Measurements from ENCODE around the gene EPS8.

Gene EPS8

DNA sequence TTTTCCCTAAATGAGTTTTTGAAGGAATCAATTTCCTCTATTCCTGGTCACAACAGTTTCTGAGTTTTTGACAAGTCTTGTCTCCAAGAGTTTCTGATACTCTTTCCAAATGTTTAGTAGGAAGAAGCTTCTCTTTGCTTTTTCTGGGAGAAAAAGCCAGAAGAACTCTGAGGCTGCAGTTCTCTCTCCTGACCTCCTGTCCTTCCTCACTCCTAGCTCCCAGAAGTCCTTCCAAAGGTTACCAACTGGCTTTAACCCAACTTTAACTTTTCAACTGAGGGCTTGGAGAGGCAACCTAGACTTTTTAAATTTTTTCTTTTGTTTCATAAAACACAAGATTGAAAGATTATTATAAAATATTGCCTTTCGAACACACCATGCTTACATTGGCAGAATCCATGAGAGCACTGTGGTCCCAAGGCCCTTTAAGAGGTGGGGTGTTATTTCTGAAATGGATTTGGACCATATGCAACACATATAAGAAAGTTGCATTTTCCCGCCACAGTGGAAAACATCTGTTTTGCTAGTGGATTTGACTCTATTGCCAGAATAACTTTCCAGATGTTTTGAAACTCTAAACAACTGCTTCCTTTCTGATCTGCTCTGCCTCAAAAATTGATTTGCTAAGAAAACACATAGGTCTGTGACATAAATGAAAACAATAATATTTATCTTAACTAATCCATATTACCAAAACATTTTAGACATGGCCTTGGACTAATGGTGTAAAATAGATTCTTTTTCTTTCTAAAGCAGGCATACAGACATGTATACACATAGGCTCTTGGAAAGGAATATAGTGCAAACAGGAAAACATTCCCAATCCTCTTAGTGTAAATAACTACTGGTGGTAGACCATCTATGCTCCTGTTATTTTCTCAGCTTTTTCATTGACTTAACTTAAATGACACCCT, 22.3 kb upstream of the EPS8 start:
- no peak for TF ChIP-seq POLR2A (IDR thresholded peaks at IDR 0.05; ENCODE audit: low read depth, low read length)
- DNase-seq (ENCODE audit: insufficient read length, low spot score) (no peak), FAIRE-seq (no peak)

DNA sequence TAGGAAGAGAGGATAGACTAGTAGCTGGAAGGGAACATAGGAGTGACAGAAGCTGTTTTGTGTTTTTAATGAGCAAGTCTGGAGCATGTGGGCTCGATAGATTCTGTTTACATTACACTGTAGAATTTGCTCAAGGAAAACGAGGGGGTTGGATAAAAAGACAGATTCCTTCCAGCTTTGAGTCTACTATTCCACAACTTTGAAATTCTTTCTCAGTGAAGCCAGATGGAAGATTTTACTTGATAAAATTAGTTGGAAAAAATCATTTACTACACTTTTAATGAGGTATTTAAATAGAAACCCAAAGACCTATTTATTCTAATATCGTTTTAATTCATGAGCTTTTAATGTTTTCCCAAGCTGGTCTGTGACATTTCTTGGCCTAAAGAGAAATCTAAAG, 19.5 kb upstream of the EPS8 start:
- DNase-seq (ENCODE audit: insufficient read length, low spot score) (no peak), FAIRE-seq (no peak)
- no peak for TF ChIP-seq POLR2A (IDR thresholded peaks at IDR 0.05; ENCODE audit: low read depth, low read length)

DNA sequence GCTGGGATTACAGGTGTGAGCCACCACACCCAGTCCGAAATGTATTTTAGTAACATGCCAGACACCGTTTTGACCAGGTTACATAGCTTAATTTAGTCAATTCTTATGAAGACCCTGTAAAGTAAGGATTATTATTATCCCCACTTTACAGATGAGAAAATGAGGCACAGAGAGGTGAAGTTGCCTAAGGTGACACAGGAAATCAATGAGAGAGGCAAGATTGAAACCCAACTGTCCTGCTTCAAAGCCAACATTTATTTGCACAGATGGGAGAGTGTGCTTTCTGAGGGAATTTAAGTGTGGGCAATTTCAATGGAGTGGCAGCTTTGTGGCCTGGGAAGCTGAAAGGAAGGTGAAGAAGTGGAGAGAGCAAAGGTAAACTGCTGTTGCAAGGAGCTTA, 19.1 kb upstream of the EPS8 start:
- no peak for FAIRE-seq
- no peak for TF ChIP-seq POLR2A (IDR thresholded peaks at IDR 0.05; ENCODE audit: low read depth, low read length)

DNA sequence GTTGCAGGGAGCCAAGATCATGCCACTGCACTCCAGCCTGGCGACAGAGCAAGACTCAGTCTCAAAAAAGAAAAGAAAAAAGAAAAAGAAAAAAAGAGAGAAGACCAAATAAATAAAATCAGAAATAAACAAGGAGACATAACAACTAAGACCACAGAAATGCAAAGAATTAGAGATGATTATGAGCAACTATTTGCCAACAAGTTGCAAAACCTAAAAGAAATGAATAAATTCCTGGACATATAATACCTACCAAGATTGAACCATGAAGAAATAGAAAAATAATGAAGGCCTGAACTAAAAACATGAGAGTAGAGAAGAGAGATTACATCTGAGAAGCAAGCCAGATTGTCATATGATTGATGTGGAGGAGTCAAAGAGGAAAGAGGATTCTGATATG, 17.6 kb upstream of the EPS8 start:
- no peak for FAIRE-seq

More for the DNA sequence above, 19.1 kb upstream of the EPS8 start:
- DNase-seq (ENCODE audit: insufficient read length, low spot score) = no peak

DNA sequence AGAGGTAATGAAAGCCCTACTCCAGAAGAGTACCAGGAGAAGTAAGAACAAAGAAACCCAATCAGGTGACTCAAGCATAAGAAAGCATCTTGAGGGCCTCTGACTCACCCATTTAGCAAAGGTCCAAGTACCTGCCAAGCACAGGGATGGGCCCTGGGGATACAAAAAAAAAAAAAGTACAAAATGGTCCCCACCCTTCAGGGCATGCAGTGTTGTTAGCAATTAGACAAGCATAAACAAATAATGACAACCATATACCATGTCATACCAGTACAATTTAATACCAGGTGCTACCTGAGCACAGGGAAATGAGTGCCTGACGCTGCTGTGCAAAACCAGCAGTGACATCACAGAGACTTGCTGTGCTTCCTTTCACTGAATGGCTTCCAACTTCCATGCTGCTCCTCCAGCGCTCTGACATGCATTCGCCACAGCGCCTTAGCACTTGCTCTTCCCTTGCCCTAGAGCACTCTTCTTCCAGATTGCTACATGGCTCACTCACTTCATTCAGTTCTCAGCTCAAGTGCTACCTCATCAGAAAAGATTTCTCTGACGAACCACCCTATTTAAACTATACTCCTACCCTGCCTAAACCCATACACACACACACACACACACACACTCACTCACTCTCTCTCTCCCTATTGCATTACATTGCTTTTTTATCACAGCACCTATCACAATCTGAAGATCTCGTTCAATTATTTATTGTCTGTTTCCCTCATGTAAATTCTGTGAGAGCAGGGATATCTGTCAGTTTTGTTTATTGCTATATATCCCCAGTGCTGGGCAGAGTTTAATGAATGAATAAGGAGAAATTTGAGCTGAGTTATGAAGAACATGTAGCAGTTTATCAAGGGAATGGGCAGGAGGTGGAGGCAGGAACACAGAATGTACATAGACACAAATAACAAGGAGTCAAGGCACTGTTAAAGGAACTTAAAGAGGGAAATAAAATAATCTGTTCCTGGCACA, 12.9 kb upstream of the EPS8 start:
- DNase-seq (ENCODE audit: insufficient read length, low spot score) = no peak
- FAIRE-seq = no peak
- no peak for TF ChIP-seq POLR2A (IDR thresholded peaks at IDR 0.05; ENCODE audit: low read depth, low read length)

More for the DNA sequence above, 17.6 kb upstream of the EPS8 start:
- no peak for TF ChIP-seq POLR2A (IDR thresholded peaks at IDR 0.05; ENCODE audit: low read depth, low read length)
- DNase-seq (ENCODE audit: insufficient read length, low spot score) = no peak

DNA sequence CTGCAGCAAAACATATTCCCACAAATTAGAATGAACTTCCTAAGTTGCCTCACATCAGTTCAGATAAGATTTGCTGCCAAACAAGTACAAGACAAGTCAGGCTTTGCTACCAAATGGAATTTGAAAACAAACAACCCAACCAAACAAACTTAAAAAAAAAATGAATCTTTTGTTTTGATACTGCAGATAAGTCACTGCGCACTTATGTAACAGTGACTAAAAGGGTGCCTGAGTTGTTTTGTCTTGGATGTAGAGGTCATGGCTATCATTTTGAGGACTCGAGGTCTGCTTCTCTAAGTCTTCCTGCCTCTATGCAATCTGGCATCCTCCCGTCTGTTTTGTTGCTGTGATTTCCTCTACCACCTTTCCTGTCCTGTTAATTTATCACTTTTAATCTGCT, 11.1 kb upstream of the EPS8 start:
- DNase-seq (ENCODE audit: insufficient read length, low spot score) (no peak), FAIRE-seq (no peak)
- no peak for TF ChIP-seq POLR2A (IDR thresholded peaks at IDR 0.05; ENCODE audit: low read depth, low read length)

DNA sequence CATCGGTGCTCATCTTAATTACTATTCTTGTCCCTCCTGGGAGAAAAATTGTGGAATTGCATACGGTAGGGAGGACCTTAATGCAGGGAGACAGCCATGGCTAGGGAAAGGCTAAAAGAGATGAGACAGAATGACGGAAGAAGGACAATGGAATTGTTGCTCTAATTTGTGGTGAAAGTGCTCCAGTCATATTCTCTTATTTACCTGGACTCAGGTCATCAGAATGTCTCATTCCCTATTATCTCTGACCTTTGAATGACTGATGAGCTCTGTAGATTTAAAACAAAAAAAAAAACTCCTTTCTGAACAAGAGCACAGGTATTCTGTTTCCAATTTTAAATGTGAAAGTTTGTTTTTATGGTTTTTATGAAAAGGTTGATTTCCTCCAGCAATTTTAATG, 8.6 kb upstream of the EPS8 start:
- TF ChIP-seq POLR2A (IDR thresholded peaks at IDR 0.05; ENCODE audit: low read depth, low read length) = no peak
- DNase-seq (ENCODE audit: insufficient read length, low spot score) (no peak), FAIRE-seq (peak; percentile 90)

DNA sequence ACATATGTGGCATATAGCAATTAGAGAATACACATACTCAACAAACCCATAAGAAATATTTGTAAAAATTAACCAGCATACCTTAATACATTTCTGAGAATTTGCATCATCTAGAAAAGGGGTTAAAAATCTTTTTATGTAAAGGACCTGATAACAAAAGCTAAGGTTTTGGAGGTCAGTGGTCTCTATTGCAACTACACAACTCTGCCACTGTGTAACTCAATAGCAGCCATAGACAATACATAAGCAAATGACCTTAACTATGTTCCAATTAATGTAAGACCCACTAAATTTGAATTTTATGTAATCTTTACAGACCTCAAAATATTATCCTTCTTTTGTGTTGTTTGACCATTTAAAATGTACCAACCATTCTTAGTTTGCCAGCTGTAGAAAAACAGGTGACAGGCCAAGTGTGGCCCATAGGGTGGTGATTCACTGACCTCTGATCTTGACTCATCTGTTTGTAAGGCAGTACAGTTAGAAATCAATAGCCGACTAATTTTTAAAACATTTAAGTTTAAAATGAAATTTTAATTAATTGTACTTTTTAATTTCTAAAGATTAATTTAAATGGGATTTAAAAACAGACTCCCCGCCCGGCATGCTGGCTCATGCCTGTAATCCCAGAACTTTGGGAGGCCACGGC, 7.4 kb upstream of the EPS8 start:
- no peak for TF ChIP-seq POLR2A (IDR thresholded peaks at IDR 0.05; ENCODE audit: low read depth, low read length)
- FAIRE-seq (peak; percentile 83), DNase-seq (ENCODE audit: insufficient read length, low spot score) (no peak)

DNA sequence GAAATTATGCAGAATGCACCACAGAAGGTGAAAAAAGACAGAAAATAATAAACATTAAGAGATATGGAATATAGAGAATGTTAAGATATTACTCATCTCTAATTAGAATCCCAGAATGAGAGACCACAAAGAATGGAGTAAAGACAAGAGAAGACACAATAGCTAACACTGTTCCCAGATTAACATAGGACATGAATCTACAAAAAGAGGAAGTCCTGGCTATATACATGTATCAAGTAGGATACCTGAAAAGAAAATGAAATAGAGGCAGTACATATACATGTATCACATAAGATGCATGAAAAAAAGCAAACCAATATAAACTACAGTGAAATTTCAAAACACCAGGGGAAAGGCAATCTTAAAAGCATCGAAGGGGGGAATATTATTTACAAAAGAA, 5.6 kb upstream of the EPS8 start:
- TF ChIP-seq POLR2A (IDR thresholded peaks at IDR 0.05; ENCODE audit: low read depth, low read length) = no peak
- FAIRE-seq (no peak), DNase-seq (ENCODE audit: insufficient read length, low spot score) (no peak)

DNA sequence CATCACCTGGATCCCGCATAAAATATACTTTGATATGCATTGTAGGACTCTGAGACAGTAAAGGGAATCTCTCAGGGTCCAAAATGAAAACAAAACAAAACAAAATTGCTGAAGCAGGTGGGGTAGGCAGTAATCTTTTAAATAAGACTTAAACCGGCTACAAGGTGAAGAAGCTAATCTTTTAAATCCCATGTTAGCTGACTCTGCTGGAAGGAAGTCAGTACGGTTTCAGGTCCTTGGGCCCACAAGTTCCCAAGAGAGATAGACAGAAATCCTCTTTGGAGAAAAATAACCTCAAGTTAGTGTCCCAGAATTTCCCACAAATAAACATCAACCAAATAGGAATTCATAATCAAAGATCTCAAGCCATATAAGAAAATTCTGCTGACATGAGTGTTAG, 5.0 kb upstream of the EPS8 start:
- no peak for TF ChIP-seq POLR2A (IDR thresholded peaks at IDR 0.05; ENCODE audit: low read depth, low read length)
- no peak for FAIRE-seq

DNA sequence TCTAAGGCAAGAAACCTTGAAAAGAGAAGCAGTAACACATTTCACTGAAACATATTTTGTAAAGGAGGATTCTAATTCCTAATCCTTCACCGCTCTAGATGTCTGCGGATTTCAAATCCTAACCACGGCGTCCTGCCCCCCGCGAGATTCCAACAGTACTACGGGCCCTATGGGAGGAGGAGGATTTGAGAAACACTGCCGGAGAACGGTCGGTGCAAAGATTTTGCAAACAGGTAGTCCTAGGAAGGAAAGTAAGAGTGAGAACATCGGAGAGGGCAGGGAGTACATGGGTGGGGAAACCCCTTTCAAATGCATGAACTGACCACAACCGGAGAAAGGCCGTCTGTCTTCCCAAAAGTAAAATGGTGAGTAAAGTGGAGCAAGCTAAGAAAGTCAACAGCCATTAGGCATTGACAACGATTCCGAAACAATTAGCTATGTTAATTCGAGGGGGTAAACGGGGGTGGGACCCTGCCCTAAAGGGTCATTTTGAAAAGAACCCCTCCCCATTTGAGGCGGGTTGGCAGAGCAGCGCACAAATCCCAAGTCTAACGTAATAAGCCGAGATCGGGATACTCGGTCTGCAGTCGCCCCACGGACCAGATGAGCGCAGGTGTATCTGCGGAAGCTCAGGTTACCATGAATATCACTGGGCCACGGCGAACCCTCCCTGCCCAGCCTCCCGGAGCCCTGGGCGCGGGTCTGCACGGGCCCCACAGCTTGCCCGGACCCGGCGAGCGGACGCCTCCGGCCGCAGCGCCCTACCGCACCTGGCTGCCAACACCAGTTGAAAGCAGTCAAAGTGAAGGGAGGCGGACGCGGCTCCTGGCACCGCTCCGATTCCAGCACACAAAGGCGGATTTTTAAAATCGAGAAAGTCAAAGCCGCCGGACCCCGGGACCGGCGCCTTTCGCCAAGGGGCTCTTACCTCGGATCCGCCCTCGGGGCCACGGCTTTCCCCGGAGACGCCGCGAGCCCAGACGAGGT, 662 bp downstream of the EPS8 start:
- FAIRE-seq = no peak
- TF ChIP-seq POLR2A (IDR thresholded peaks at IDR 0.05; ENCODE audit: low read depth, low read length) = no peak
- DNase-seq (ENCODE audit: insufficient read length, low spot score) = peak; percentile 12

More for the DNA sequence above, 5.0 kb upstream of the EPS8 start:
- no peak for DNase-seq (ENCODE audit: insufficient read length, low spot score)

DNA sequence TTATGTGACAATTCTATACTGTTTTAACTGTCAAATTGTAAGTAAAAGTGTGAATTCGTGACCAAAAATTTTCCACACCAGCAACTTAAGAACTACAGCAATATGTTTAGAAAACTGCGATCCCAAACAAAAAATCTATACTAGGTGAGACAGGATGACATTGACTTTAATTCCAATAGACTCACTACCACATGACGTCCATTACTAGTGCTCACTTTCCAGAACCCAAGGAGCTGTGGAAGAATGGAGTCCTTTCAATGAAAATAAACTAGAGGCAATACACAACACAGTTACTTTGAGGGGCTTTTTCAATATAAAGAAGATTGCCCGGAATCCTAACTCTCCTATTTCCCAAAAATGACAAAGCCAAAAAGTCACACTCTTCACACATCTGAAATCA, 1.4 kb downstream of the EPS8 start:
- no peak for FAIRE-seq
- TF ChIP-seq POLR2A (IDR thresholded peaks at IDR 0.05; ENCODE audit: low read depth, low read length) = no peak
- no peak for DNase-seq (ENCODE audit: insufficient read length, low spot score)

DNA sequence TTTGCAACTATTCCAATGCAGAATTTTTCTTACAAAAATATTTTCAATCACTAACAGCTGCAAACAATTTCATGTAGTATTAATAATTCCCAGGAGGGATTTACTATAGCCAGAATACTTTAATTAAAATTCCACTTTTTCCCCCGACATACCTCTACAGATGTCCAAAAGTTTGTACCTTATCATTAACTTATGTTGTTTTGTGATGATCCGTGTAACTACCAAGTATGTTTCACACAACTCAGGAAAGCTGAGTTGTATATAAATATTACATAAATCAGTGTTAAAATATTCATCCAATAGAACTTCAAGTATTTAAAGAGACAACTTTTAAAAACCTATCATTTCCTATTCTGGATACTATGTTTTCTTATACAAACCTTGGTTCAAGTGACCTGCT, 2.4 kb downstream of the EPS8 start:
- FAIRE-seq (no peak), DNase-seq (ENCODE audit: insufficient read length, low spot score) (no peak)
- TF ChIP-seq POLR2A (IDR thresholded peaks at IDR 0.05; ENCODE audit: low read depth, low read length) = no peak
